HEK293 (cell line): ENCODE measurements around the gene KIF26B.

ENCODE experiments used
- CTCF ChIA-PET: fragments of 350-600 bp; formaldehyde crosslinking; extraction: SDS; loops from one replicate; lab custom pipeline; 2021; ENCODE audit warnings: antibody characterized with exemption; lab: Yijun Ruan, JAX
- POLR2A ChIA-PET: fragments of 300-600 bp; formaldehyde crosslinking; extraction: SDS; loops from one replicate; lab custom pipeline; 2020; ENCODE audit warnings: antibody characterized with exemption, inconsistent platforms; lab: Yijun Ruan, JAX
- H3K27ac ChIP-seq: fragments of 200-500 bp; sonication (Bioruptor generic); 2 replicates; pipeline ENCODE4 v1.5.1; 2014; ENCODE audit warnings: low read depth, low read length, control low read depth, inconsistent platforms; ENCODE audit errors: extremely low read depth
- H3K36me3 ChIP-seq, 2 experiments: fragments of 200-500 bp in 1 of 2; sonication (Bioruptor generic) in 1 of 2; 1 replicate in 1 of 2; 2 replicates in 1 of 2; pipeline ENCODE4 v1.5.1; 2014 to 2017; ENCODE audit warnings: inconsistent platforms in 2 of 2, low read length in 2 of 2; ENCODE audit not compliant: control insufficient read depth in 2 of 2, insufficient read depth in 1 of 2
- H3K4me1 ChIP-seq: fragments of 200-500 bp; sonication (Bioruptor generic); 2 replicates; pipeline ENCODE4 v1.5.1; 2014; ENCODE audit warnings: mild to moderate bottlenecking, low read length, inconsistent platforms; ENCODE audit not compliant: control insufficient read depth, insufficient read depth
- H3K4me3 ChIP-seq: 2 replicates; pipeline ENCODE4 v1.5.1; 2011; ENCODE audit warnings: low read depth, mild to moderate bottlenecking, control low read depth, low read length, moderate library complexity
- H3K9me3 ChIP-seq: fragments of 200-500 bp; sonication (Bioruptor generic); 2 replicates; pipeline ENCODE4 v1.5.1; 2014; ENCODE audit warnings: low read depth, low read length, inconsistent platforms; ENCODE audit not compliant: control insufficient read depth, insufficient read depth
- EGR2 ChIP-seq: fragments of 450-650 bp; formaldehyde crosslinking; IDR thresholded peaks from 2 replicates; pipeline ENCODE4 v1.5.1; 2016; ENCODE audit warnings: low read depth, missing biosample characterization, missing genetic modification characterization
- GLIS1 ChIP-seq: fragments of 450-650 bp; formaldehyde crosslinking; IDR thresholded peaks from 2 replicates; pipeline ENCODE4 v1.5.1; 2016; ENCODE audit warnings: missing biosample characterization, missing genetic modification characterization
- GLIS2 ChIP-seq: fragments of 450-650 bp; formaldehyde crosslinking; IDR thresholded peaks from 2 replicates; pipeline ENCODE4 v1.5.1; 2016; ENCODE audit warnings: missing biosample characterization, missing genetic modification characterization
- HOXA7 ChIP-seq: sonication (generic); formaldehyde crosslinking; IDR thresholded peaks from 2 replicates; pipeline ENCODE4 v1.8.1; 2022; ENCODE audit warnings: missing genetic modification reagents, borderline replicate concordance
- HOXC10 ChIP-seq: sonication (generic); formaldehyde crosslinking; IDR thresholded peaks from 2 replicates; pipeline ENCODE4 v1.8.1; 2023; ENCODE audit warnings: mild to moderate bottlenecking, missing genetic modification reagents
- INSM2 ChIP-seq: fragments of 450-650 bp; formaldehyde crosslinking; IDR thresholded peaks from 2 replicates; pipeline ENCODE4 v1.5.1; 2016; ENCODE audit warnings: missing biosample characterization, missing genetic modification characterization
- OSR2 ChIP-seq: fragments of 450-650 bp; formaldehyde crosslinking; IDR thresholded peaks from 2 replicates; pipeline ENCODE4 v1.5.1; 2016; ENCODE audit warnings: missing biosample characterization, missing genetic modification characterization
- SALL2 ChIP-seq: fragments of 450-650 bp; formaldehyde crosslinking; IDR thresholded peaks from 2 replicates; pipeline ENCODE4 v1.5.0; 2017; ENCODE audit warnings: missing biosample characterization, mild to moderate bottlenecking, missing genetic modification characterization, borderline replicate concordance
- SCRT2 ChIP-seq: fragments of 450-650 bp; formaldehyde crosslinking; IDR thresholded peaks from 2 replicates; pipeline ENCODE4 v1.5.1; 2016; ENCODE audit warnings: missing biosample characterization, missing genetic modification characterization
- TCF7L2 ChIP-seq: IDR thresholded peaks from 2 replicates; pipeline ENCODE4 v1.6.1; 2011; ENCODE audit warnings: low read depth, mild to moderate bottlenecking, inconsistent platforms, low read length, moderate library complexity, borderline replicate concordance
- ZBTB21 ChIP-seq: fragments of 450-650 bp; formaldehyde crosslinking; IDR thresholded peaks from 2 replicates; pipeline ENCODE4 v1.5.1; 2017; ENCODE audit warnings: missing biosample characterization, missing genetic modification characterization
- ZBTB7A ChIP-seq: fragments of 450-650 bp; formaldehyde crosslinking; IDR thresholded peaks from 2 replicates; pipeline ENCODE4 v1.5.1; 2016; ENCODE audit warnings: low read depth, missing biosample characterization, missing genetic modification characterization
- ZFHX2 ChIP-seq: fragments of 450-650 bp; formaldehyde crosslinking; conservative IDR thresholded peaks from 2 replicates; pipeline ENCODE4 v1.5.1; 2016; ENCODE audit warnings: missing biosample characterization, missing genetic modification characterization
- ZNF175 ChIP-seq: fragments of 450-650 bp; formaldehyde crosslinking; IDR thresholded peaks from 2 replicates; pipeline ENCODE4 v1.5.1; 2016; ENCODE audit warnings: missing biosample characterization, missing genetic modification characterization
- ZNF239 ChIP-seq: fragments of 450-650 bp; formaldehyde crosslinking; IDR thresholded peaks from 2 replicates; pipeline ENCODE4 v1.5.1; 2016; ENCODE audit warnings: missing biosample characterization, missing genetic modification characterization
- ZNF26 ChIP-seq: fragments of 450-650 bp; formaldehyde crosslinking; IDR thresholded peaks from 2 replicates; pipeline ENCODE4 v1.5.1; 2016; ENCODE audit warnings: missing biosample characterization, missing genetic modification characterization
- ZNF266 ChIP-seq: fragments of 450-650 bp; formaldehyde crosslinking; IDR thresholded peaks from 2 replicates; pipeline ENCODE4 v1.5.1; 2016; ENCODE audit warnings: missing biosample characterization, missing genetic modification characterization, low read depth
- ZNF341 ChIP-seq: fragments of 450-650 bp; formaldehyde crosslinking; IDR thresholded peaks from 2 replicates; pipeline ENCODE4; 2016; ENCODE audit warnings: low read depth, missing biosample characterization, missing genetic modification characterization
- ZNF354C ChIP-seq: fragments of 450-650 bp; formaldehyde crosslinking; IDR thresholded peaks from 2 replicates; pipeline ENCODE4 v1.5.1; 2016; ENCODE audit warnings: missing biosample characterization, missing genetic modification characterization, low read depth, borderline replicate concordance
- ZNF416 ChIP-seq: fragments of 450-650 bp; formaldehyde crosslinking; IDR thresholded peaks from 2 replicates; pipeline ENCODE4 v1.5.1; 2016; ENCODE audit warnings: missing biosample characterization, missing genetic modification characterization
- ZNF518A ChIP-seq: fragments of 450-650 bp; formaldehyde crosslinking; conservative IDR thresholded peaks from 2 replicates; pipeline ENCODE4 v1.5.1; 2016; ENCODE audit warnings: low read depth, missing biosample characterization, missing genetic modification characterization
- ZNF660 ChIP-seq: fragments of 450-650 bp; IDR thresholded peaks from 2 replicates; pipeline ENCODE4 v1.5.1; 2018; ENCODE audit warnings: missing biosample characterization, mild to moderate bottlenecking, missing genetic modification characterization
- ZNF776 ChIP-seq: fragments of 450-650 bp; formaldehyde crosslinking; IDR thresholded peaks from 2 replicates; pipeline ENCODE4 v1.5.0; 2017; ENCODE audit warnings: missing biosample characterization, missing genetic modification characterization, borderline replicate concordance
- TF ChIP-seq, protein P1 (sequence below): fragments of 450-650 bp; formaldehyde crosslinking; IDR thresholded peaks from 2 replicates; pipeline ENCODE4 v1.5.1; 2017; ENCODE audit warnings: missing biosample characterization, missing genetic modification characterization

KIF26B gene

GRCh38 chr1:245370175-245370825, 215.5 kb downstream of the KIF26B start (continued):
- no peak for TF ChIP-seq TCF7L2
- TF ChIP-seq, all 188 proteins: peak for 0

GRCh38 chr1:245370905-245371581, 216.3 kb downstream of the KIF26B start:
- ChIA-PET CTCF (no interaction called here), POLR2A (no interaction called here)
- no peak overlapping the region for H3K4me3 ChIP-seq
- H3K36me3 ChIP-seq = no peaks in the 10 kb centered on the region
- TF ChIP-seq OSR2 (tag by site-specific recombination) (no peak), HOXC10 (CRISPR knock-in tag) (no peak), HOXA7 (CRISPR knock-in tag) (no peak), SCRT2 (tag by site-specific recombination) (no peak), ZNF26 (tag by site-specific recombination) (no peak)
- TF ChIP-seq, protein P1, sequence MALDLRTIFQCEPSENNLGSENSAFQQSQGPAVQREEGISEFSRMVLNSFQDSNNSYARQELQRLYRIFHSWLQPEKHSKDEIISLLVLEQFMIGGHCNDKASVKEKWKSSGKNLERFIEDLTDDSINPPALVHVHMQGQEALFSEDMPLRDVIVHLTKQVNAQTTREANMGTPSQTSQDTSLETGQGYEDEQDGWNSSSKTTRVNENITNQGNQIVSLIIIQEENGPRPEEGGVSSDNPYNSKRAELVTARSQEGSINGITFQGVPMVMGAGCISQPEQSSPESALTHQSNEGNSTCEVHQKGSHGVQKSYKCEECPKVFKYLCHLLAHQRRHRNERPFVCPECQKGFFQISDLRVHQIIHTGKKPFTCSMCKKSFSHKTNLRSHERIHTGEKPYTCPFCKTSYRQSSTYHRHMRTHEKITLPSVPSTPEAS = no peak
- H3K27ac ChIP-seq = no peak overlapping the region
- H3K9me3 ChIP-seq = no peaks in the 10 kb centered on the region
- H3K4me1 ChIP-seq = no peaks in the 10 kb centered on the region

DNA sequence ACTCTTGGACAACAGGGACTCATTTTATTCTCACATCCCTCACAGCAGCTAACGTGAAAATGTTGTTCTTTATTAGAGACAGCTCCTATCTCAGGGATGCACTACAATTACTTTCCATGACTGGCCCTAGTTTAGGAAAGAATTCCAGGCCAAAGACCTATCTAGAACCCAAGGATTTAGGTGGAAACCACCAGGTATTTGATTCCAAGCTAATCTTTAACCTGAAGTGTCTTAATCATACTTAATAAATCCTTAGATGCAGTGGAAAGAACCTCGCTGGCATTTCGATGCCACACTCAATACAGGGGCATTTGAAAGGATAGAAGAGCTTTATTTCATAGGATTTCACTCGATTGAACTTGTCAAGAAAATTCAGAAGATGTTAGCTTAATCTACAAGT, 218.3 kb downstream of the KIF26B start:
- no peak overlapping the region for H3K4me3 ChIP-seq
- ChIA-PET CTCF (no interaction called here), POLR2A (no interaction called here)
- H3K27ac ChIP-seq = no peak overlapping the region
- no peaks in the 10 kb centered on the region for H3K9me3 ChIP-seq
- H3K36me3 ChIP-seq = no peaks in the 10 kb centered on the region
- H3K4me1 ChIP-seq = no peaks in the 10 kb centered on the region
- no peak for TF ChIP-seq ZNF416
- TF ChIP-seq GLIS2 = no peak
- no peak for TF ChIP-seq ZNF518A (tag by site-specific recombination)
- TF ChIP-seq INSM2 (tag by site-specific recombination) = no peak
- TF ChIP-seq ZNF266 (tag by site-specific recombination) = no peak
- no peak for TF ChIP-seq SALL2 (tag by site-specific recombination)
- TF ChIP-seq ZNF341 (tag by site-specific recombination) = no peak
- no peak for TF ChIP-seq ZBTB21
- TF ChIP-seq SCRT2 (tag by site-specific recombination) = no peak
- TF ChIP-seq ZNF354C = no peak
- TF ChIP-seq ZNF175 (tag by site-specific recombination) = no peak
- TF ChIP-seq ZNF660 (tag by site-specific recombination) = no peak
- no peak for TF ChIP-seq ZNF239 (tag by site-specific recombination)
- TF ChIP-seq EGR2 = no peak
- no peak for TF ChIP-seq ZFHX2 (tag by site-specific recombination)
- TF ChIP-seq ZBTB7A (tag by site-specific recombination) = no peak
- no peak for TF ChIP-seq ZNF776 (tag by site-specific recombination)
- TF ChIP-seq GLIS1 (tag by site-specific recombination) = no peak
